ENCODE data around the gene TCF7L1.

The TCF7L1 gene

GRCh38 chr2:85164145-85164569 lies 31.0 kb downstream of the TCF7L1 start:
- no peak for DNase-seq (ENCODE audit: low read depth)

- no peak for DNase-seq (ENCODE audit: low read depth)
These were observed 32.0 kb downstream of the TCF7L1 start for GRCh38 chr2:85165088-85165690.

GRCh38 chr2:85166021-85166420 lies 32.8 kb downstream of the TCF7L1 start:
- DNase-seq (ENCODE audit: low read depth): no peak

- no peak for DNase-seq (ENCODE audit: low read depth)
These were observed 34.3 kb downstream of the TCF7L1 start for GRCh38 chr2:85167479-85167878.

GRCh38 chr2:85168942-85169341 lies 35.8 kb downstream of the TCF7L1 start:
- DNase-seq (ENCODE audit: low read depth): no peak

GRCh38 chr2:85169581-85169980 lies 36.4 kb downstream of the TCF7L1 start:
- no peak for DNase-seq (ENCODE audit: low read depth)

- no peak for DNase-seq (ENCODE audit: low read depth)
These were observed 37.8 kb downstream of the TCF7L1 start for GRCh38 chr2:85170938-85171475.

- no peak for DNase-seq (ENCODE audit: low read depth)
These were observed 38.7 kb downstream of the TCF7L1 start for GRCh38 chr2:85171916-85172315.

GRCh38 chr2:85173909-85174308 lies 40.7 kb downstream of the TCF7L1 start:
- no peak for DNase-seq (ENCODE audit: low read depth)

- DNase-seq (ENCODE audit: low read depth): no peak
These were observed 41.8 kb downstream of the TCF7L1 start for GRCh38 chr2:85174943-85175342.

- no peak for DNase-seq (ENCODE audit: low read depth)
These were observed 42.4 kb downstream of the TCF7L1 start for GRCh38 chr2:85175369-85176299.

GRCh38 chr2:85177031-85177824 lies 44.0 kb downstream of the TCF7L1 start:
- DNase-seq (ENCODE audit: low read depth): no peak

- DNase-seq (ENCODE audit: low read depth): no peak
These were observed 45.0 kb downstream of the TCF7L1 start for GRCh38 chr2:85178154-85178553.

- DNase-seq (ENCODE audit: low read depth): no peak
These were observed 45.8 kb downstream of the TCF7L1 start for GRCh38 chr2:85178980-85179411.

- no peak for DNase-seq (ENCODE audit: low read depth)
These were observed 46.3 kb downstream of the TCF7L1 start for GRCh38 chr2:85179541-85179940.

- no peak for DNase-seq (ENCODE audit: low read depth)
These were observed 47.3 kb downstream of the TCF7L1 start for GRCh38 chr2:85180322-85181133.

GRCh38 chr2:85181134-85181631 lies 48.0 kb downstream of the TCF7L1 start:
- DNase-seq (ENCODE audit: low read depth): no peak

- no peak for DNase-seq (ENCODE audit: low read depth)
These were observed 48.8 kb downstream of the TCF7L1 start for GRCh38 chr2:85181844-85182456.

GRCh38 chr2:85183076-85183475 lies 49.9 kb downstream of the TCF7L1 start:
- DNase-seq (ENCODE audit: low read depth): no peak

GRCh38 chr2:85183479-85183878 lies 50.3 kb downstream of the TCF7L1 start:
- DNase-seq (ENCODE audit: low read depth): no peak

- no peak for DNase-seq (ENCODE audit: low read depth)
These were observed 51.0 kb downstream of the TCF7L1 start for GRCh38 chr2:85184231-85184630.
